K562 (cell line): Measurements from ENCODE around the gene SHE. TPM values are rescaled to one million over a fixed set of nuclear protein-coding genes. Genes with fewer than 3 reads are reported as not detected.

Source experiments
- ATAC-seq: fragments of 200-7000 bp; cut with Tn5 transposase; 3 replicates; pipeline ENCODE4 v1.9.1; 2020; ENCODE audit warnings: moderate library complexity
- BruUV-seq: library from RNA; stranded (reverse); fragments of 400-500 nt; replicated peaks from 2 replicates; lab custom pipeline; 2021; lab: Mats Ljungman, UMichigan
- CTCF ChIA-PET: fragments of 300-600 bp; formaldehyde crosslinking; extraction: SDS; loops from one replicate; lab custom pipeline; 2021; ENCODE audit warnings: low intra/inter-chr PET ratio; lab: Yijun Ruan, JAX
- POLR2A ChIA-PET: fragments of 300-600, 350-650 bp; sonication (Branson Sonifier 250); formaldehyde crosslinking; extraction: SDS; loops from one replicate; lab custom pipeline; 2021; ENCODE audit warnings: antibody characterized with exemption, inconsistent platforms; lab: Yijun Ruan, JAX
- DNase-seq, 4 experiments: peaks; one replicate each; pipeline versions ENCODE4 v3.0.0 to v3.0.0-alpha.2; 2011 to 2018; ENCODE audit warnings: low spot score in 3 of 4, mixed read lengths in 3 of 4; ENCODE audit errors: extremely low read depth in 1 of 4
- FAIRE-seq: peaks from 2 replicates; lab custom pipeline; 2011; peaks lifted over from hg19 to GRCh38; lab: Jason Lieb, UNC
- H2AFZ ChIP-seq: 2 replicates; pipeline ENCODE4 v1.6.0; 2011; ENCODE audit warnings: low read depth, low read length, control low read depth, inconsistent platforms
- H3K27ac ChIP-seq: fragments of 200-600 bp; 3 replicates; pipeline ENCODE4 v1.8.0; 2011; ENCODE audit warnings: low read depth, mild to moderate bottlenecking, control low read depth, inconsistent platforms, low read length, moderate library complexity, mixed read lengths; ENCODE audit errors: extremely low read depth
- H3K27me3 ChIP-seq, 2 experiments: fragments of 300-600 bp in 1 of 2; 2 replicates in 1 of 2; 3 replicates in 1 of 2; pipeline versions ENCODE4 v1.6.0 to v1.8.0; 2011; ENCODE audit warnings: inconsistent platforms in 2 of 2, low read length in 2 of 2, mild to moderate bottlenecking in 1 of 2, mixed read lengths in 1 of 2, moderate library complexity in 1 of 2; ENCODE audit not compliant: control insufficient read depth in 2 of 2, insufficient read depth in 2 of 2
- H3K36me3 ChIP-seq: fragments of 300-600 bp; 3 replicates; pipeline ENCODE4 v1.8.0; 2011; ENCODE audit warnings: mild to moderate bottlenecking, low read length, inconsistent platforms; ENCODE audit not compliant: control insufficient read depth, insufficient read depth
- H3K4me1 ChIP-seq, 2 experiments: fragments of 200-600 bp in 1 of 2; replicated peaks in 1 of 2; 2 replicates in 1 of 2; 3 replicates in 1 of 2; pipeline versions ENCODE4 v1.5.1 to v1.8.0; 2011; ENCODE audit warnings: inconsistent platforms in 2 of 2, low read length in 2 of 2, mild to moderate bottlenecking in 1 of 2, mixed read lengths in 1 of 2, moderate library complexity in 1 of 2; ENCODE audit not compliant: control insufficient read depth in 2 of 2, insufficient read depth in 2 of 2
- H3K4me2 ChIP-seq: 2 replicates; pipeline ENCODE4 v1.6.1; 2011; ENCODE audit warnings: low read length, control low read depth, inconsistent platforms, mixed read lengths; ENCODE audit not compliant: insufficient read depth
- H3K4me3 ChIP-seq: fragments of 200-600 bp; sonication (generic), shearing (Covaris generic); 2 replicates; pipeline ENCODE4 v1.5.1; 2016; ENCODE audit warnings: control low read depth, inconsistent platforms
- H3K79me2 ChIP-seq: fragments of 200-600 bp; 3 replicates; pipeline ENCODE4 v1.8.0; 2011; ENCODE audit warnings: low read length, inconsistent platforms; ENCODE audit not compliant: control insufficient read depth, insufficient read depth
- H3K9ac ChIP-seq, 2 experiments: 2 replicates each; pipeline versions ENCODE4 v1.6.0 to v1.6.1; 2011; ENCODE audit warnings: low read depth in 2 of 2, low read length in 2 of 2, control low read depth in 1 of 2, inconsistent platforms in 1 of 2, mild to moderate bottlenecking in 1 of 2, mixed read lengths in 1 of 2; ENCODE audit not compliant: insufficient read depth in 1 of 2
- H3K9me1 ChIP-seq: one replicate; pipeline ENCODE4 v1.6.0; 2011; ENCODE audit warnings: inconsistent platforms, mild to moderate bottlenecking, low read length, moderate library complexity; ENCODE audit not compliant: control insufficient read depth, insufficient read depth
- H3K9me3 ChIP-seq: replicated peaks from 2 replicates; pipeline ENCODE4 v1.5.1; 2011; ENCODE audit warnings: low read depth, low read length, inconsistent platforms; ENCODE audit not compliant: control insufficient read depth, insufficient read depth
- H4K20me1 ChIP-seq: replicated peaks from 2 replicates; pipeline ENCODE4 v1.6.1; 2011; ENCODE audit warnings: low read length, inconsistent platforms, mixed read lengths; ENCODE audit not compliant: control insufficient read depth, insufficient read depth
- ELF4 ChIP-seq: fragments of 450-650 bp; formaldehyde crosslinking; IDR thresholded peaks from 2 replicates; pipeline ENCODE4 v1.4.0; 2022; ENCODE audit warnings: missing genetic modification characterization
- FOXJ2 ChIP-seq: fragments of 200-800 bp; sonication (Bioruptor generic); IDR thresholded peaks from 2 replicates; pipeline ENCODE4 v1.6.1; 2016; ENCODE audit warnings: missing genetic modification characterization, missing compliant biosample characterization
- KAT8 ChIP-seq: fragments of 450-650 bp; IDR thresholded peaks from 2 replicates; pipeline ENCODE4 v1.6.1; 2016; ENCODE audit warnings: low read depth, mild to moderate bottlenecking
- POLR2G ChIP-seq: fragments of 200-400 bp; formaldehyde crosslinking; IDR thresholded peaks from 2 replicates; pipeline ENCODE4 v1.6.1; 2017; ENCODE audit warnings: low read depth, mild to moderate bottlenecking, antibody characterized with exemption, low read length, moderate library complexity
- SIN3B ChIP-seq: fragments of 450-650 bp; IDR thresholded peaks from 2 replicates; pipeline ENCODE4 v1.6.1; 2017; ENCODE audit warnings: low read depth, mild to moderate bottlenecking, moderate library complexity
- SIRT6 ChIP-seq: IDR thresholded peaks from one replicate; pipeline ENCODE4 v1.6.1; 2012; ENCODE audit warnings: low read depth, mild to moderate bottlenecking, control low read depth, inconsistent platforms, low read length, moderate library complexity
- SNIP1 ChIP-seq: fragments of 450-650 bp; IDR thresholded peaks from 2 replicates; pipeline ENCODE4 v1.7.1; 2017; ENCODE audit warnings: low read depth, mild to moderate bottlenecking
- SPI1 ChIP-seq: IDR thresholded peaks from 2 replicates; pipeline ENCODE4 v1.6.1; 2011; ENCODE audit warnings: low read depth, low read length, control low read depth, borderline replicate concordance
- TSC22D4 ChIP-seq: fragments of 450-650 bp; IDR thresholded peaks from 2 replicates; pipeline ENCODE4 v1.6.1; 2016; ENCODE audit warnings: missing genetic modification characterization, missing biosample characterization, control low read depth
- ZNF253 ChIP-seq: fragments of 250-450 bp; sonication (Bioruptor Pico); conservative IDR thresholded peaks from 2 replicates; pipeline ENCODE4 v1.6.1; 2021; ENCODE audit warnings: mild to moderate bottlenecking
- WGBS: fragments of 100-300 bp; shearing (Covaris generic); methylation state at CpG from one replicate; pipeline ENCODE4 v1.1.6; 2016; ENCODE audit warnings: low coverage, mixed read lengths; ENCODE audit not compliant: insufficient coverage; ENCODE audit errors: missing lambda C conversion rate; 5-methylcytosine and 5-hydroxymethylcytosine counted together
- in situ Hi-C: fragments of 300-500 bp; cut with MboI; formaldehyde crosslinking; loops from 4 replicates; pipeline ENCODE4 v1.15.0; 2018; ENCODE audit warnings: inconsistent platforms, mixed read lengths
- intact Hi-C: fragments of 100-400 bp; cut with micrococcal nuclease; formaldehyde crosslinking; loops from 2 replicates; pipeline ENCODE4 v1.14.2; 2022
- polyA plus RNA-seq, 8 experiments: library from polyadenylated mRNA; depleted of rRNA in 4 of 8; stranded (reverse) in 5 of 8; unstranded in 3 of 8; fragments of >200 nt; fragmentation: Nextera tagmentation in 2 of 8; fragmentation: Illumina TruSeq in 1 of 8; extraction: Ambion mirVana in 2 of 8; extraction: Trizol in 1 of 8; gene quantifications; 2 replicates each; pipeline versions ENCODE4 v1.2.1 to v1.2.3, GENCODE V29; 2011 to 2014; ENCODE audit warnings: inconsistent platforms in 1 of 8, missing spikeins in 1 of 8
- total RNA-seq, 7 experiments: library from RNA; depleted of rRNA in 6 of 7; stranded (reverse); fragments of >200 nt in 6 of 7; fragmentation: Illumina TruSeq in 2 of 7; extraction: Trizol in 2 of 7; gene quantifications; 2 replicates each; pipeline versions ENCODE4 v1.2.1 to v1.2.3, GENCODE V29; 2011 to 2021; ENCODE audit warnings: low replicate concordance in 1 of 7

Gene SHE
- total and polyA plus RNA-seq, 9 of the 15 experiments (the other 6 are each of a cell fraction or from before 2014, with no cell fraction given) = 0.01 to 0.05 TPM; not detected in 7

DNA sequence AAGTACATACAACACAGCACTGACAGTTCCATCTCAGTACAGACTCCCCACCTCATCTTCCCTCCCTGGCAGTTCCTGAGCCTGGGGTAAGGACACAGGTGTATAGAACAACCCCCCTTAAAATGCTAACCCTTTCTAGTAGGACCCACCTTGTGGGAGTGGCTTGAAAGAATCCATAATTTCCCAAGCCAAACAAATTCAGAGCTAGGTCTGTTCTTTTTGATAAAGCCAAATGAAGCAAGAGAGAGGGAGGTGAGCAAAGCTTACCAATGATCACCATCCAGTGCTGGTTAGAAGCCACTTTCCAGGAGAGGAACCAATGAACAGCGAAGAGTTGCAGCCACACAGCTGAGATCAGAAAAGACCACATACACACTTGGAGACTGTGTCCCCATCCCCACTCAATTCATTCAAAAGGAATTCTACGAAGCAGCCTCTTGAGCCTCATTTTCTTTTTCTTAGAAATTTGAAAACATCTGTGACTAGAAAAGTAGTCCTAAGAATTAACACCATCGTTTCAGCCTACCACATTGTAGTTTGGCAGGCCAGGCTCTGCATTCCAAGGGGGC is 47.1 kb upstream of the SHE start:
- no peak overlapping the region for H3K4me2 ChIP-seq
- no peaks in the 10 kb centered on the region; a peak in 2 of 5 replicates for H3K4me1 ChIP-seq
- FAIRE-seq (no peak), DNase-seq (no peak), ATAC-seq (no peak)
- no TSS peak for BruUV-seq
- H2AFZ ChIP-seq = no peak overlapping the region
- H4K20me1 ChIP-seq = peaks cover 8% of the 10 kb centered on the region; the same call in 1 of the 2 replicates
- H3K27me3 ChIP-seq = peaks cover 5 to 8% of the 10 kb centered on the region in 2 experiments; a peak in 3 of 5 replicates
- no peak overlapping the region for H3K4me3 ChIP-seq
- 66% methylated on average over 3 of the region's 3 CpGs for WGBS
- no peak overlapping the region for H3K9ac ChIP-seq
- in situ Hi-C loops (loop anchor here (5.0 kb wide), 1 partner anchor 202 kb away; no protein-coding TSS in a partner anchor), intact Hi-C loops (no loop called here)
- ChIA-PET CTCF (interaction anchor here (0.6 kb wide), 1 partner anchor 1343 kb away, joined by 3 read pairs; no protein-coding TSS in a partner anchor), POLR2A (interaction anchor here (0.6 to 1.0 kb wide), 3 partner anchors 13 to 494 kb away, joined by 3 read pairs; no protein-coding TSS in a partner anchor)
- TF ChIP-seq TSC22D4 (tag) (no peak), SPI1 (no peak), SIRT6 (no peak), ELF4 (CRISPR knock-in tag) (no peak)
- no peaks in the 10 kb centered on the region for H3K79me2 ChIP-seq
- no peaks in the 10 kb centered on the region for H3K9me3 ChIP-seq
- no peaks in the 10 kb centered on the region for H3K9me1 ChIP-seq
- H3K36me3 ChIP-seq = peaks cover 59% of the 10 kb centered on the region
- no peak overlapping the region for H3K27ac ChIP-seq

DNA sequence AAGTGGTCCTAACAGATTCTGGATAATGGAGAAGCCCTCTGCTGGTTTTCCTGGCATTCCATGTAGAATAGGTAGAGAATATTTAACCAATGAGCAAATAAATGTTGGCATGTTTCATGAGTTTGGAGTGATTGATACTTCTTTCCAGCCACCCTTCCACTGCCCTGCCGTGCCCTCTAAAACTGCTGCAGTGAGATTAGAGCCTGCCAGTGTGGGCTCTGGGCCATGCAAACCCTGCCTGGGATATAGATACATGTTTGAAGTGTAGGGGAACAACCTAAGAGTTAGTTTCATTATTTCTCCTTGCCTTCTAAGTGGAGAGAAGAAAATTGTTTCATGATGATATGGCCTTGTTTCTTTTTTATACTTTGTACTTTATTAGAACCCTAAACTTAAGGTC is 45.8 kb upstream of the SHE start:
- 59% methylated on average over 1 of the region's 1 CpG for WGBS
- H3K27me3 ChIP-seq = peaks cover 10 to 21% of the 10 kb centered on the region in 2 experiments
- H3K36me3 ChIP-seq = peaks cover 46% of the 10 kb centered on the region
- TF ChIP-seq POLR2G (no peak), FOXJ2 (tag) (no peak), ZNF253 (CRISPR knock-in tag) (no peak), SNIP1 (no peak), SIN3B (no peak), KAT8 (no peak)
- intact Hi-C loops (no loop called here), in situ Hi-C loops (loop anchor here (5.0 kb wide), 1 partner anchor 201 kb away; no protein-coding TSS in a partner anchor)
- peaks cover 16% of the 10 kb centered on the region; the same call in 1 of the 2 replicates for H4K20me1 ChIP-seq
- ATAC-seq = no peak
- ChIA-PET CTCF (interaction anchor here (3.4 kb wide), 1 partner anchor 68 kb away, joined by 45 read pairs; no protein-coding TSS in a partner anchor), POLR2A (no interaction called here)
- no TSS peak for BruUV-seq
- no peak for DNase-seq
- no peak overlapping the region for H3K4me3 ChIP-seq
- H3K9me1 ChIP-seq = no peaks in the 10 kb centered on the region
- no peak overlapping the region for H3K27ac ChIP-seq
- no peaks in the 10 kb centered on the region for H3K79me2 ChIP-seq
- no peak for FAIRE-seq
- H3K9ac ChIP-seq = no peak overlapping the region
- no peak overlapping the region for H3K4me2 ChIP-seq
- no peak overlapping the region for H2AFZ ChIP-seq
- H3K9me3 ChIP-seq = no peaks in the 10 kb centered on the region
- H3K4me1 ChIP-seq = no peaks in the 10 kb centered on the region; a peak in 2 of 5 replicates
